Middle frontal gyrus (tissue), 1 donor: ENCODE data around the gene FAM171A1.
"Not testable (repeated sequence)": the region's sequence is repeated elsewhere in the genome, so short reads cannot be mapped to it uniquely, and the experiment has no call there.

Experiments used
- DNase-seq: peaks from one replicate; pipeline ENCODE4 v3.0.0-alpha.2; 2015; ENCODE audit warnings: low spot score; ENCODE audit errors: extremely low spot score

Gene FAM171A1

GRCh38 chr10:15370856-15371701 is at the start of gene FAM171A1:
TSS of gene FAM171A1 (minus strand) at chr10:15371289. CDS start at chr10:15371052, 237 bp downstream.
- DNase-seq: peak; percentile 70

DNA sequence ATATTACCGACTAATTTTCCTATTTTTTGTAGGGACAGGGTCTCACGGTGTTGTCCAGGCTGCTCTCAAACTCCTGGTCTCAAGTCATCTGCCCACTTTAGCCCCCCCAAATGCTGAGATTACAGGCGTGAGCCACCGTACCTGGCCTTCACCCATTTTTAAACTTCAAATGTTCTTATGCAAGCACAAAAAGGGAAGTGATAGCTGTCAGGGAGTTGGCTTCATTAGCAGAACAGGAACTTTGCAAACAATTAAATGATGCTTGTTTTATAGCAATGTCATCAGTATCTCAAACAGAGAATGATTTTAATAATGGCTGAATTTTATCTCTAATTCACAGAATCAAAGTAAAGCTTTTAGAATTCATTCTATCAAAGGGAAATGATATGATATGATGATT is 49.8 kb upstream of the FAM171A1 start:
- no peak for DNase-seq

- no peak for DNase-seq
These were observed 48.3 kb upstream of the FAM171A1 start for GRCh38 chr10:15419279-15419874.

DNA sequence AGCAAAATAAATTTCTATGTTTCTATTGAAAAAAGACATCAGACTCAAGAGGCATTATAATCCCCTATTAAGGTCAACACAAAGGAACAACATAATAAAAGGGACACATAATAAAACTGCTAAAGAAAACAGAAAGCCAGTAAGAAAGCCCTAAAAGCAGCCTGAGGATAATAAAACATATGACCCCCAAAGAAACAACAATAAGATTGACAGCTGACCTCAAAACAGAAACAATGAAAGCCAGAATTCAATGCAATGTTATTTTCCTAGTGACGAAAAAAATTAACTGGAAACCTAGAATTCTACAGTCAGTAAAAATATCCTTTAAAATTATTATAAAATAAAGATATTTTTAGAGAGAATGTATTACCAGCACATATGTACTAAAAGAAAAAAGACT is 44.9 kb upstream of the FAM171A1 start:
- DNase-seq: no peak

DNA sequence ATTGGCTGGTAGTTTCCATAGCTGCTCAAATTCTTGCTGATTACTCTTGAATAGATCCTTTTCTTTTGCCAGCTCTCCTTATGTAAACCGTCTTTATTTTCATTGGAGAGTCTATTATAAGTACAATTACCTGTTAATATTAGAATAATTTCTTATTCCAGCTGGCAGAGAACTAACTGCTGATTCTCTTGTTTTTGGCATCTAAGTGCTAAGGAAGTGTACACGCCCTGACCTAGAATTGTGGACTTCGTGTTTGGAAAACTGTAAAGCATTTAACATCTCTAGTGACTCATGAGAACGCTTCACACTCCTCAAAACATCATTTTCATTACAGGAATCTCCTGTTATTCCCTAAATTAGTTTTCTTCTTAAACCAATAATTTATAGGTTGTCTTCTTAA is 39.9 kb upstream of the FAM171A1 start:
- no peak for DNase-seq

DNA sequence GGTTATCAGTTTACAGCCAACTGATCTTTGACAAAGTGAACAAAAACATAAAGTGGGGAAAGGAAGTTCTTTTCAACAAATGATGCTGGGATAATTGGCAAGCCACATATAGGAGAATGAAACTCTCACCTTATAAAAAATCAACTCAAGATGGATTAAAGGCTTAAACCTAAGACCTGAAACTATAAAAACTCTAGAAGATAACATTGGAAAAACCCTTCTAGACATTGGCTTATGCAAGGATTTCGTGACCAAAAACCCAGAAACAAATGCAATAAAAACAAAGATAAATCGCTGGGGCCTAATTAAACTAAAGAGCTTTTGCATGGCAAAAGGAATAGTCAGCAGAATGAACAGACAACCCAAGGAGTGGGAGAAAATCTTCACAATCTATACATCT is 38.3 kb upstream of the FAM171A1 start:
- DNase-seq: not testable (repeated sequence)

GRCh38 chr10:15408557-15408956 is 37.5 kb upstream of the FAM171A1 start:
- no peak for DNase-seq

DNA sequence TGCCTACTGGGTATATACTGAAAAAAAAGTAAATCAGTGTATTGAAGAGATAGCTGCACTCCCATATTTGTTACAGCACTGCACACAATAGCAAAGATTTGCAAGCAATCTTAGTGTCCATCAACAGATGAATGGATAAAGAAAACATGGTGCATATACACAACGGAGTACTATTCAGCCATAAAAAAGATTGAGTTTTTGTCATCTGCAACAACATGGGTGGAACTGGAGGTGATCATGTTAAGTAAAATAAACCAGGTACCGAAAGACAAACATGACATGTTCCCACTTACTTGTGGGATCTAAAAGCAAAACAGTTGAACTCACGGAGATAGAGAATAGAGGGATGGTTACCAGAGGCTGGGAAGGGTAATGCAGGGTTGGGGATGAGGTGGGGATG is 34.2 kb upstream of the FAM171A1 start:
- DNase-seq: no peak

DNA sequence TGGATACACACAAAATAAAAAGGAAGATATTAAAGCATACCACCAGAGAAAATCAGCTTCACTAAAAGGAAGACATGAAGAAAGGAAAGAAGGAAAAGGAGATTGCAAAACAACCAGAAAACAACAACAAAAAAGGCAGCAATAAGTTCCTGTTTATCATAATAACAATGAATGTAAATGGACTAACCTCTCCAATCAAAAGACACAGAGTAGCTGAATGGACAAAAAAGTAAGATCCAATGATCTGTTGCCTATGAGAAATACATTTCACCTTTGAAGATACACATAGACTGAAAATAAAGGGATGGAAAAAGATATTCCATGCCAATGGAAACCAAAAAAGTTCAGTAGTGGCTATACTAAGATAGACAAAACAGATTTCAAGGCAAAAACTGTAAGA is 30.3 kb upstream of the FAM171A1 start:
- no peak for DNase-seq

DNA sequence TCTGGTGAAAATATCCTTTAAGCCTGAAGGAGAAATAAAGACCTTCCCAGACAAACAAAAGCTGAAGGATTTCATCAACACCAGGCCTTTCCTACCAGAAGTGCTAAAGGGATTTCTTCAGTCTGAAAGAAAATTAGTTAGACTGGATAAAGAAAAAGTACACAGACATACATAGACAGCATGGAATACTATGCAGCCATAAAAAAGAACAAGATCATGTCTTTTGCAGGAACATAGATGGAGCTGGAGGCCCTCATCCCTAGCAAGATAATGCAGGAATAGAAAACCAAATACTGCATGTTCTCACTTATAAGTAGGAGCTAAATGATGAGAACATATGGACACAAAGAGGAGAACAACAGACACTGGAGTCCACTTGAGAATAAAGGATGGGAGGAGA is 29.4 kb upstream of the FAM171A1 start:
- not testable (repeated sequence) for DNase-seq

DNA sequence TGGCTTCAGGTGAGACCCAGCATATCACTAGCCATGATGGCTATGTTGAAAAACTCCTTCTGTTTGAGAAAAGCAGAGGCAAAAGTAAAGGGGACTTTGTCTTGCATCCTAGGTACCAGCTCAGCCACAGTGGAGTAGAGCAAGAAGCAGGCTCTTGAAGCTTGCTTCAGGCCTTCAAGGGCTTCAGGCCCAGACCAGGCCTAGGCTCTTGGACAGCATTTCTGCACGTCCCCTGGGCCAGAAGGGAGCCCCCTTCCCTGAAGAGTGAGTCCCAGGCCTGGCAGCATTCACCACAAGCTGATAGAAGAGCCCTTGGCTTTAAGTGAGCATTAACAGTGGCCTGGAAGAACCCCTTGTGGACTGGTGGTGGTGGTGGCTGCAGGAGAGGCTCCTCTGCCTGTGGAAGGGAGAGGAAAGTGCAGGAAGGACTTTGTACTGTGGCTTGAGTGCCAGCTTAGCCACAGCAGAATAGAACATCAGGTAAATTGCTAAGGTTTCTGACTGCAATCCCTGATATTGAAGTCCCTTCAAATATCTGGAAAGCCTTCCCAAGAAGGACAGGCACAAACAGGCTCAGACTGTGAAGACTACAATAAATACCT is 28.1 kb upstream of the FAM171A1 start:
- DNase-seq: no peak

GRCh38 chr10:15395935-15396334 is 24.8 kb upstream of the FAM171A1 start:
- DNase-seq: no peak

DNA sequence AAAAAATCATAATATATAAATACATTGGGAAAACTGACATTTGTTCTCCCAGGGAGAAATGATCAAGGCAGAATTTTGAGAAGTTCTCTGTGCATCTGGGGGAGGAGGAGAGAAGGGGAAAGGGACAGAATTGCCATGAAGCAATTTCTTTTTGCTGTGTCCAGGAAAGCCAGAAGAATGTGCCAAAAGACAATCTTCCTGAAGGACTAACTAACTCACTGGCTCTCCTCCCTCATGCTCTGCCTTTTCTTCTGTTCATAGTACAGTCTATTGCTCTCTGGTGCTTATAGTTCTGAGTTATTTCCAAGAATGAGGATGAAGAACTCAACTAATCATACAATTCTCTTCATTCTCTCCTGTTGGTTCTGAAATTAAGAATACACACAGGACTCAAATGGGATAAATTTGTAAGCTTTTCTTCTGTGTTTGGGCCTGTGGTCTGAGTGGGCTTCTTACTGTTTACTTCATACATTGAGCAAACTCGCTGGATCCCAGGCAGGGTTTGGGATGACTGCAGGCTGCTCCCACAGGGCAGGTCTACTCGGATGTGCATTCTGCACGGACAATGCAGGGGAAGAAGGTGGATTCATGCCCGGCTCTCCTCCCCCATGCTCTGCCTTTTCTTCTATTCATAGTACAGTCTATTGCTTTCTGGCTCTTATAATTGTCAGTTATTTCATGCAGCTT is 22.2 kb upstream of the FAM171A1 start:
- DNase-seq: no peak

- no peak for DNase-seq
These were observed 20.4 kb upstream of the FAM171A1 start for GRCh38 chr10:15391491-15391890.

DNA sequence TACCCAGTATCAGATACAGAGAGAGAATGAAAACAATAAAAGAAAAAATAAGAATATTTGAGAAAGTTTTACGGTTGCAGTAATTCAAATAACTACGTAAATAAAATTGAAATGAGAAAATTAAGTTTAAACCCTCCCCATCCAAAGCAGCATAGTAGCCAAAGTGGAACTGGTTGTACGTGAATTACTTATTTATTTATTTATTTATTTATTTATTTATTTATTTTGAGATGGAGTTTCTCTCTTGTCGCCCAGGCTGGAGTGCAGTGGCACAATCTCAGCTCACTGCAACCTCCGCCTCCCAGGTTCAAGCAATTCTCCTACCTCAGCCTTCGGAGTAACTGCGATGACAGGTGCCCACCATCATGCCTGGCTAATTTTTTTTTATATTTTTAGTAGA is 17.1 kb upstream of the FAM171A1 start:
- DNase-seq: not testable (repeated sequence)

GRCh38 chr10:15387021-15387420 is 15.9 kb upstream of the FAM171A1 start:
- DNase-seq: no peak

GRCh38 chr10:15385552-15386455 is 14.7 kb upstream of the FAM171A1 start:
- no peak for DNase-seq

DNA sequence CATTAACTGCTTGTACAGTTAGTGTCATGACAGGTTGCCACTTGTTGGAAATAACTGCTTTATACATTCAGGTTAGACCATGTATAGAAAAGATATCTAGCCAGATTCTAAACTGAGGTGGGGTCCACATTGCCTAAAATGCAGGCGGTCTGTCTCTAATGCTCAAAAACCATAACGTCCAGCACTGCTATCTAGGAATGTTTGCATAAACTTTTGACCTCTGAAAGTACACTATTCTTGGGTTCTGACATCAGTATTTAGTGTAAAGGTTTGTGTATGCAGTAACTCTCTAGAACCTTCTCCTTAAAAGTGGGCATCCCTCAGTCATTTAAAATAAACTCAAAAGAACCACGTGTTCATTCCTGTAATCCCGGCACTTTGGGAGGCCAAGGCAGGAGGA is 10.3 kb upstream of the FAM171A1 start:
- DNase-seq: no peak

DNA sequence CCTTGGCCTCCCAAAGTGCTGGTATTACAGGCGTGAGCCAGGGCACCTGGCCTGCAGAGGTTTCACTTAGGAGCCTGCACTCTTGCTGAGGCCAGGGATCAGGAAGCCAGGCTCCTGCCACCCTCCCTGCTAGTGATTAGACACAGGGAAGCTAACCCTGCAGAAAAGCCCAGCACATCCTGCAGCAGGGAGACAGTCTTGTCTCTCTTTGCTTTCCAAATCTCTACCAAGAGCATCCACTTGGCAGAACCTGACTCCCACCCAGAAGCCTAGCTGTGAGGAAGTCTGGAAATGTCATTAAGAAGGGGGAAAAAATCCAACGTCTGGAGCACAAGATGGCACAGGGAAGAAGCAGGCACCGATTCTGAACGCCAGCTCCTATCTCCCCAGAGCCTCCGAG is 8.0 kb upstream of the FAM171A1 start:
- no peak for DNase-seq

DNA sequence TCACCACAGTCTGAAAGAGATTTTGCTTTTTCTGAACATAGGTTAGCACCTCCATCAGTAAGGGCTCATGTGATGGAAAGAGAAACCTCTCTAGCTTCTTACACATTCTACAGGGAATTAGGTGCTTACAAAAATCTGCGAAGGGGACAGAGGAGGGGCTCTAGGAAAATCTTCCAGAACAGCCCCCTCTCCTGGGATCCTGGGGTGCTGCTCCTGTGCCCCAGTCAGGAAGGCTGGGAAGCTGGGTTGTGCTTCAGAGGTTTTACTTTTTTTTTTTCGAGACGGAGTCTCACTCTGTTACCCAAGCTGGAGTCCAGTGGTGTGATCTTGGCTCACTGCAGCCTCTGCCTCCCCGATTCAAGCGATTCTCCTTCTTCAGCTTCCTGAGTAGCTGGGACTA is 7.5 kb upstream of the FAM171A1 start:
- DNase-seq: no peak

- no peak for DNase-seq
These were observed 3.5 kb upstream of the FAM171A1 start for GRCh38 chr10:15374566-15374965.
